GM18508 (cell line): Measurements from ENCODE around the gene GNG3.
"Not testable (repeated sequence)": the region's sequence is repeated elsewhere in the genome, so short reads cannot be mapped to it uniquely, and the experiment has no call there.

Experiments used
- ATAC-seq: cut with Tn5 transposase; IDR thresholded peaks from one replicate; pipeline ENCODE4 v1.9.1; 2021; ENCODE audit warnings: moderate number of reproducible peaks; ENCODE audit not compliant: insufficient read depth, unreplicated experiment

GNG3 gene

GRCh38 chr11:62687508-62688396, 19.7 kb upstream of the GNG3 start:
- ATAC-seq: no peak

DNA sequence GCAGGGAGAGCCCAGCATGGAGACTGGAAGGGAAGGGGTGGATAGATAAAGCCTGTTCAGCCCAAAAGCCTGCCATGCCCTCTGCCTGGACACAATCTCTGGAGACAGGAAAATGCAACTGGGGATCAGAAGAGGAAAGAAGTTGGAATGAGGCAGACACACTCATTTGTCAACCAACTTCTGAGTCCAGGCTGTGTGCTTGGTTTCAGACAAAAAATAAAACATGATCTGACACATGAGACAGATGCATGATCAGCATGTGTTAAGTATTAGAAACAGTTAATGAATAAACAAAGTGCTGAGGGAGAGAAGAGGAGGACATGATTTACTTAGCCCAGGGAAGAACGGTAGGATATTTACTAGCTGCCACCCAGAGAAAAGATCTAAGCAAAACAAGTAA, 19.0 kb upstream of the GNG3 start:
- no peak for ATAC-seq

GRCh38 chr11:62689421-62690183, 17.9 kb upstream of the GNG3 start, which contains the start of gene LRRN4CL:
LRRN4CL (minus strand) TSS chr11:62689530; CDS start chr11:62688508, 1,022 bp downstream.
- ATAC-seq: no peak

DNA sequence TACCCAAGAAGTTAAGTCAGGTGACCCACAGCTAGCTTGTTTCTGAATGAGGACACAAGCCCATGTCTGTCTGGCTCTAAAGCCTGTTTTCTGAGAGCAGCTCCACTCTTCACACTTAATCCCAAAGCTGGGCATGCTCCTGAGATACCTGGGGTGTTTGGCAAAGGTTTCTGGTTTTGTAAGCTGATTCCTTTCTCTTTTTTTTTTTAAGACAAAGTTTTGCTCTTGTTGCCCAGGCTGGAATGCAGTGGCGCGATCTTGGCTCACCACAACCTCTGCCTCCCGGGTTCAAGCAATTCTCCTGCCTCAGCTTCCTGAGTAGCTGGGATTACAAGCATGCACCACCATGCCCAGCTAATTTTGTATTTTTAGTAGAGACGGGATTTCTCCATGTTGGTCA, 13.9 kb upstream of the GNG3 start:
- not testable (repeated sequence) for ATAC-seq

DNA sequence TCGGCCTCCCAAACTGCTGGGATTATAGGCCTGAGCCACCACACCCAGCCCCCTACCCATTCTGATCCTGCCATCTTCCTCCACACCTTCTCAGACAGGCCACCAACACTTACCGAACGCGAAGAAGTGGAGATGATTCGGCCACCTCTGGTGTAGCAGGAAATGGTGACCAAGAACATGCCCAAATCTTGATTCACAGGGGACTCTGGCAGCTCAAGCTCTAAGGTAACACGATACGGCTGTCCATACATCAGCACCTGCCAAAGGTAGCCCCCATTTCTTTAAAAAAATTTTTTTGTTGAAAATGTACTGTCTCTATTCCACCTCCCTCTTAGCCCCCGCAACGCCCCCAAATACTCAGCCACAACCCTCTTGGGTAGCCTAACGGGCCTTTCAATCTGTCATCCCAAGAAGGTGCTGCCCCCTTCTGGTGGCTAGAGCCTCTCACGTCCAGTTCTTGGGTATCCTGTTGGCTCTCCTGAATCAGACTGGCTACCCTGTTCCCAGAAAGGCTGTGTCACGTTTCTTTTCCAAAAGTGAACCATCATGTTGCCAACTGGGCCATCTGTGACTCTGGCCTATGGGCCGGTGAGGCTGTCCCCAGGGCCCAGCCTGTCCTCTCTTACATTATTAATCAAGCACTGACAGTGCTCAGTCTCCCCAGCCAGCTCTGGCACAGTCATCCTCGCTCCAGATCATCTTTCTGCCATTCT, 12.9 kb upstream of the GNG3 start:
- no peak for ATAC-seq

- no peak for ATAC-seq
Measured at GRCh38 chr11:62702246-62702645, 5.2 kb upstream of the GNG3 start.

- ATAC-seq: not testable (repeated sequence)
Measured at GRCh38 chr11:62703921-62704320, 3.6 kb upstream of the GNG3 start.

- no peak for ATAC-seq
Measured at GRCh38 chr11:62705413-62705812, 2.1 kb upstream of the GNG3 start.

- ATAC-seq: no peak
Measured at GRCh38 chr11:62705880-62706849, 1.3 kb upstream of the GNG3 start.

DNA sequence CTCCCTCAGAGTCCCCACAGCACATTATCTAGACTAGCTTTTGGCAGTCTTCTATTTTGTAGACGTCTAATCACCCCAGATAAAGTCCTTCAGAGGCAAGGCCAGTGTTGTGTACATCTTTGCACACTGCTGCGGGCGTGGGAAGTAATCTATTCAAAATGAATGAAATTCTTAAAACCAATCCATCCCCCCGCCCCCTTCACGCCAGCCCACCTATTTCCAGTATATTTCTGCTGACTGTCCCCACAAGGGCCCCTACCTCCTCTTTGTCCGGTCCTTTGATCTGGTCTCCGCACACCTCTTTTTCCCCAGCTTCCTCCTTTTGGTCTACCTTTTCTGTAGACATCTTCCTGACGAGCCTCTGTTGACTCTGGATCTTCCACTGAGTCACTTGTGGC, 627 bp upstream of the GNG3 start:
- no peak for ATAC-seq

DNA sequence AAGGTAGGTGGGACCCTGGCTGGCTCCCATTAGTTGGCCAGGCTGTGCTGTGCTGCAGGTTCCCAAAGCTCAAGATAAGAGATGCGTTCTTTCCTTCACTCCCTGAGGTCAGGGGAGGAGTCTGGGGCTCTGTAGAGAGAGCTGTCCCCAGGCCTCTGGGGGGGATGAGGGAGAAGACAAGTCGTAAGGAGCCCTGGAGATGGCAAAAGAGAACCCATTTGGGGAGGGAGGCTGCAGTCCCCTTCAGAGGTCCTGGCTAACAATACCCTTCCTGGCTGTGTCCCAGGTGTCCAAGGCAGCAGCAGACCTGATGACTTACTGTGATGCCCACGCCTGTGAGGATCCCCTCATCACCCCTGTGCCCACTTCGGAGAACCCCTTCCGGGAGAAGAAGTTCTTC, 916 bp downstream of the GNG3 start:
- ATAC-seq: no peak

DNA sequence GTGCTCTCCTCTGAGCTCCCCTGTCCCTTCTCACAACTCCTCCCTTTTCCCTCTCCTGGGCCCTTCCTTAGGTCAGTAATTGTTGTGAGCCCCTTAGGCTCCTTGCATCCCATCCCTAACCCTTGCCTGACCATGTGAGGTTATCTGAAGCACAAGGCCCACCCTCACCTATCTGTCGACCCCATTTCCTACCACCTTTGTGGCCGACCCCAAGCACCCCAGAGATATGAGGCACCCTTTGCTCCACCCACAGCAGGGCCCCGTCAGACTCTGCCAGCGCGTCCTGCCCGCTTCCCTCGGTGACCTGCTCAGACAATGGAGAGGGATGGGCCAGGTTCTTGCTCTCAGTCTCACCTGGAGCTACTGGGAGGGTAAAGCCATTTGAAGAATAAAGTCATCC, 1.3 kb downstream of the GNG3 start:
- ATAC-seq: no peak

DNA sequence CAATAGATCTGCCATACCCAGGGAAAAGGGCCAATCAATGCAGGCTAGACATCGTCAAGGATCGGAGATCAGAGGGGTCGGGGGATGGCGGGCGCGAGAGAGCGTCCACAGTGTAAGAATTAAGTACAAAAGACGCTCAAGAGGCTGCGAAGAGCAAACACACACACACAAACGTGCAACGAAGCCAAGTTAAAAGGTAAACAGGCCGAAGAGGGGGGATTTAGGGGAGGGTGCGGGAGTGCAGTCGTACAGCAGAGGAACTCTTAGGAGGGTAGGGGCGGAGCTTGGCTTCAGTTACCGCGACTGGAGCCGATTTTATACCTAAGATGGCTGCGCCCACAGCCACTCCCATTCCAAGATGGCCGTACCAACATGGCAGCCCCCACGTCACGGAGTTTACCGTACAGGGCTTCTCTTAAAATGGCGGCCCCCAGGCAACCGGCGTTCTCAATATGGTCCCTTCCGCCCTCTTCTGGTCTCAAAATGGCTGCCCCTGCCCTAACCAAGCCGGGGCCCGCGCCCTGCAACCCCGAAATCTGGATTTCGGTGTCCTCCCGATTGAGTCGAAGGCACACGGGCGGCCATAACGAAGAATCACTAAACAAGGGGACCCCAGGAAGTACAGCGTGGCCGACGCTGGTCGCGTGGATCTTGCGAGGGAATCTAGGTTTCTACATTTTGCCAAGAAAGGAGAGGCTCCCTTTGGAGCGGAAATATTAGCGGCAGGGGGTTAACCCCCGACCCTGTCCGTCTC, 1.9 kb downstream of the GNG3 start:
- peak; percentile 43 for ATAC-seq

- ATAC-seq: no peak
Measured at GRCh38 chr11:62710001-62710345, 2.5 kb downstream of the GNG3 start.

DNA sequence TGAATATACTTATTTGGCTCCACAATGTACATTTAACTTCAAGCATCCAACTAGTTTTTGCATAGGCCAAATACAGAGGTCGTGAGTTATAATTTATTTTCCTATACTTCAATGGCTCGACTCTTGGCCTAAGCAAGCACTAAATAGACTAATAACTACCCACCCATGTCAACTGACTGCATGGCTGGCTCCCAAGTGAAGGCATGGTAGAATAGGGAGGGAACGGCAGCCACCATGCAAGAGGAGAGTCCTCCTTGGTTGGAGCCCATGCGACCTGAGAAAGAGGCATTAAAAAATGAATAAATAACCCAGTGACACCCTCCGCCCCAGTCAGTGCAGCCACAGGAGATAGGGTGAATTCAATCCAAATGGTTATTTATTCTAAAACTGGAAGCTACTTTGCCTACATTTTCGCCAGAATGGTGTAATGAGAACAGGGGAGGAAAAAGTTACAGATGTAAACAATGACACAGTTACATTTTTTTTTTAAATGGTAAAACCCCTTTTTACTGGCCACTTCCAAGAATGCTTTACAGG, 4.9 kb downstream of the GNG3 start:
- no peak for ATAC-seq

DNA sequence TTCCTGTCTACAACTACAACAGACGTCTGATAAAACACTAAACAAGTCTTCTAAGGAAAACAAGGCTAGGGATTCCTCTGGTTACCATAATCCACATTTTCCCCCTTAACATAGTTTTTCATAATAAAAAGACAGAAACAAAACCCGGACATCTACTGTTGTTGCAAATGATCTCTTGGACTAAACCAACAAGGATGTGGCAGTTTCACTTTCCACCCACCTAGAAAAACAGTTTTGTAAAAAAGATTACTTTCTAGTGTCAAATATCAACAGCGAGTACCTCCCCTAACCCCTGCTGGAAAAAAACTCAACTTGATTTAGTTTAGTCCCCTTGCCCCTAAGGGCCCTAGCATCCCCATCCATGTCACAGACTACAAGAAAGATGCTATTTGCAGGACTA, 5.4 kb downstream of the GNG3 start:
- ATAC-seq: no peak

GRCh38 chr11:62713343-62713742, 5.9 kb downstream of the GNG3 start:
- no peak for ATAC-seq

DNA sequence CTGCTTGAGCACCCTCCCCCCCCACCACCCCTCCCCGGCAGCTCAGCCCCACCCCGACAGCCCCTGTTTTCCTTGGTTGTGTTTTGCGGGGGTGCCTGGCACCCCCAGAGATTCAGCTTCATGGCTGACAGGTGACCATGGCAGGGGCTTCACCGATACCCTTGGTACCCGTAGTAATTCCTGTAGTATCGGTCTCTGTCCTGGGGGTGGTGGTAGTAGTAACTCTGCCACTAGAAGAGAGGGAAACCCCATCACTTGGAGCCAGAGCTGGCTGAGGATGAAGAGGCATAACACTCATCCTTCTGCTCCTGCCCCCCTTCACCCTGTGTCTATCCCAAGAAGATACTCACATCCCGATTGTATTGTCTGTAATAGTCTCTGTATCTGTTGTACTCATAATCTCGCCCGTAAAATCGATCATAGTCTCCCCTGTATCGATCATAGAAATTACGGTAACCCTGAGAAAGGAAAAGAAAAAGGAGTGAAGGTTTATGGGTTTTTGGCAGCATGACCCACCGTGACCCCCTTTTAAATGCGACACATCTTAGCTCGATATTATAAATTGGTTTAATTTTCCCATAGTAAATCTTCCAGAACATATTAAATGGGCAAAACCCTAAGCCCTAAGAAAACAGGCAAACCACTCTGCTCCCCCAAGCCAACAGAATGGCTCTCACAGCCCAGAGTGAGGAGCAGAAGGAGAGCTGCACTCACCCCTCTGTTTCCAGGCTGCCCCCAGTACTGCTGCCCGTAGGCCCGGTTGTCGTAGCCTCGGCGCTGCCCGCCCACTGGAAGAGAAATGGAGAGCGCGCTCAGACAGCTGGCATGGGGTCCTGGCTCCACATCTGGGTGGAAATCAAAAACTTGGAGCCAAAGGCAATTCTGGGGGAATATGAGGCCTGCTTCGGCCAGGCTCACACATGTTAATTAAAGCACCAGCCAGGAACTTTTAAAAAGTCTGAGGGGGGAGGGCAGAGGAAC, 8.0 kb downstream of the GNG3 start:
- no peak for ATAC-seq
